ENCODE results near the gene FUT7.

FUT7 gene

DNA sequence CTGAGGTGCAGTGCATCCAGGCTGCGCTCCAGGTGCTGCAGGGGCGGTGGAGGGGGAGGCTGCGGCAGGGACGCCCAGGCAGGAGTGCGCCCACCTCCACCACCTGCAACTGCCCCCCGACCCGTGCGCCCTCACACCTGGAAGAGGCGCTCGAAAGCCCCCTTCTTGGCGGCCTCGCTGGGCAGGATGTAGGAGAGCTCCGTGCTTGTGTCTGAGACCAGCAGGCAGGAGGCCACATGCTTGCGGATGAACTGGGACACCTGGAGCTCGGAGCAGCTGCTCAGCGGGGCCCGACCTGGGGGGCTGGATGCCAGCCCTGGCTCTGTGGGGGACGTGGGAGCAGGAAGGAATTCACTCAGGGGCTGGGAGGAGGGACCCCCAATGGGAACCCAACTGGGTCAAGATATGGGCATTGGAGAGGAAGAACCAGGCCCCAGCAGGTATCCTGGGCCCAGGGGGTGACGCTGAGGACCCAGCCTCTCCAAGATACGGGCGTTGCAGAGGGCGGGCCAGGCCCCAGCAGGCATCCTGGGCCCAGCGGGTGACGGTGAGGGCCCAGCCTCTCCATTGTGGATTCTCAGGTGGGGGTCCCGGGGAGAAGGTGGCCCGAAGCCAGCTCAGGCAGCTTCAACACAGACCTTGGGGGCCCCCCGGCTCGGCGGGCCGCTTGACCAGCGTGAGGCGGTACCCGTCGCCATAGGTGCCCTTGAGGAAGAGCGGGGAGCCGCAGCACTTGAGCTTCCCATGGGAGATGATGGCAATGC, 16.9 kb downstream of the FUT7 start:
- H3K4me3 ChIP-seq (ENCODE audit: low read depth, low read length), result no peak overlapping the region
- TF ChIP-seq, protein P1, sequence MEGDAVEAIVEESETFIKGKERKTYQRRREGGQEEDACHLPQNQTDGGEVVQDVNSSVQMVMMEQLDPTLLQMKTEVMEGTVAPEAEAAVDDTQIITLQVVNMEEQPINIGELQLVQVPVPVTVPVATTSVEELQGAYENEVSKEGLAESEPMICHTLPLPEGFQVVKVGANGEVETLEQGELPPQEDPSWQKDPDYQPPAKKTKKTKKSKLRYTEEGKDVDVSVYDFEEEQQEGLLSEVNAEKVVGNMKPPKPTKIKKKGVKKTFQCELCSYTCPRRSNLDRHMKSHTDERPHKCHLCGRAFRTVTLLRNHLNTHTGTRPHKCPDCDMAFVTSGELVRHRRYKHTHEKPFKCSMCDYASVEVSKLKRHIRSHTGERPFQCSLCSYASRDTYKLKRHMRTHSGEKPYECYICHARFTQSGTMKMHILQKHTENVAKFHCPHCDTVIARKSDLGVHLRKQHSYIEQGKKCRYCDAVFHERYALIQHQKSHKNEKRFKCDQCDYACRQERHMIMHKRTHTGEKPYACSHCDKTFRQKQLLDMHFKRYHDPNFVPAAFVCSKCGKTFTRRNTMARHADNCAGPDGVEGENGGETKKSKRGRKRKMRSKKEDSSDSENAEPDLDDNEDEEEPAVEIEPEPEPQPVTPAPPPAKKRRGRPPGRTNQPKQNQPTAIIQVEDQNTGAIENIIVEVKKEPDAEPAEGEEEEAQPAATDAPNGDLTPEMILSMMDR (IDR thresholded peaks at IDR 0.05; ENCODE audit: borderline replicate concordance, insufficient read depth, low read depth, low read length), result no peak

DNA sequence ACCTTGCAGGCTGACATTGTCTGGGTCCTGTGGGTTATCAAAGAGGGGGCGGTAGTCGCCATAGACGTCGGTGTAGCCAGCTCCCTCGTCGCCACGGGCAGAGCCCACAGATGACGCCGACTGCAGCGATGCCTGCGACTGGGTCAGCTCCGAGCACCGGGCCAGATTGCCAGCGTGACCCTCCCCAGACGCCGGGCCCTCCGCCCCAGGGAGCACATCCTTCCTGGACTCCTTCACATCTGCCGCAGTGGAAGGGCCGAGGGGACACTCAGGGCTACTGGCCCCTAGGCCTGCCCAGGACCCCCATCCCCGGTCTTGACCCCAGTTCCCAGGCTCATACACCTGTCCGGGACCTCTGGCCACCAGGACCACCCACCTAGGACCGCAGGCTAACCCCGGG, 17.7 kb downstream of the FUT7 start:
- H3K4me3 ChIP-seq (ENCODE audit: low read depth, low read length), result no peak overlapping the region
- TF ChIP-seq, protein P1 (IDR thresholded peaks at IDR 0.05; ENCODE audit: borderline replicate concordance, insufficient read depth, low read depth, low read length), result no peak

DNA sequence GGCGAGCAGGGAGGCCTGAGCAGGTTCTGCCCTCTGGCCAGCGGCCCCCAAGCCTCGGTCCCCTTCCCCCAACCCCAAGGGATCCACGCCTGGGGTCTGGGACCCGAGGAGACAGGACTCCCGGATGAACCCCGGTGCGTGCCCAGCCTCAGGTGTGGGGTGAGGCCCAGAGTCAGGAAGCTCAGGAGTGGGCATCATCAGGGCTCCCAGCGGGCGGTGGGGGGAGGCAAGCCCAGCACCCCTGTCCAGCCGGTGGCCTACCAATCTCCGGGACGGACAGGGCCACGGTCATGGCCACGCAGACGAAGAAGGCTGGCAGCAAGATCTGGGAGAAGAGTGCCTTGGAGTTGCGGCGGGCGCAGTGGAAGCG, 18.3 kb downstream of the FUT7 start:
- TF ChIP-seq, protein P1 (IDR thresholded peaks at IDR 0.05; ENCODE audit: borderline replicate concordance, insufficient read depth, low read depth, low read length), result no peak
- no peak overlapping the region for H3K4me3 ChIP-seq (ENCODE audit: low read depth, low read length)

DNA sequence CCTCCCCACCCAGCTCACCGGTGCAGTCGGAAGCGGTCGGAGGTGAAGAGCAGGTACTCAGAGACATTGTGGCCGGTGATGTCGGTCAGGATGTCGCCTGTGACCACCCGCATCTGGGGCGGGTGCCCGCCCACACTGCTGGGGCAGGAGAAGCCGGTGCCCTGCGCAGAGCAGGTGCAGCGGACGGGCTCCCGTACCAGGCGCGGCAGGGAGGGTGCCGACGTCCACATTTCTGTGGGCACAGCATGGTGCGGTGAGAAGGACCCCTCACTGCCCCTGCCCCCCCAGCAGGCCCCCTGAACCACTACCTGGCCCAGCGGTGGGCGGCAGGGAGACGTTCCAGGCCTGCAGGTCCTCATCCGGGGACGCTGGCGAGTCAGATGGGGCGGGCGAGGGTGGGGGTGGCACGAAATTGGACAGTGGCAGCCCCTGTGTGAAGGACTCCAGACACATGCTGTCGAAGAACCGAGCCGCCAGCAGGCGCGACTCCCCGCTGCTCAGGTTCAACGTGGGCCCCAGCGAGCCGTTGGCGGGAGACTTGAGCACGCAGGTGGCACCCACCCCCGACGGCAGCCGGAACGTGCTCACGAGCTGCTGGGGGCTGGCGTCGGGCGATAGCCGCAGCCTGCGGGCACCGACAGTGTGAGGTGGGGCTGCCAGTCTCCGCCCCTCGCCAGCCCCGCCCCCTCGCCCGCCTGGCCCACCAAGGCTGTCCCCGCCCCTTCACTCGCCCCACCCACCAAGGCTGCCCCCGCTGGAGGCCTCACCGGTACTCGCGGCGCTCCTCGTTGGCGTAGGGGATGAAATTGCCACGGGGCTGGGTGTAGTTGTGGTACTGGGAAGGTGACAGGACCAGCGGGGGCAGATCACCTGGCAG, 19.0 kb downstream of the FUT7 start:
- TF ChIP-seq, protein P1 (IDR thresholded peaks at IDR 0.05; ENCODE audit: borderline replicate concordance, insufficient read depth, low read depth, low read length), result no peak
- no peak overlapping the region for H3K4me3 ChIP-seq (ENCODE audit: low read depth, low read length)

DNA sequence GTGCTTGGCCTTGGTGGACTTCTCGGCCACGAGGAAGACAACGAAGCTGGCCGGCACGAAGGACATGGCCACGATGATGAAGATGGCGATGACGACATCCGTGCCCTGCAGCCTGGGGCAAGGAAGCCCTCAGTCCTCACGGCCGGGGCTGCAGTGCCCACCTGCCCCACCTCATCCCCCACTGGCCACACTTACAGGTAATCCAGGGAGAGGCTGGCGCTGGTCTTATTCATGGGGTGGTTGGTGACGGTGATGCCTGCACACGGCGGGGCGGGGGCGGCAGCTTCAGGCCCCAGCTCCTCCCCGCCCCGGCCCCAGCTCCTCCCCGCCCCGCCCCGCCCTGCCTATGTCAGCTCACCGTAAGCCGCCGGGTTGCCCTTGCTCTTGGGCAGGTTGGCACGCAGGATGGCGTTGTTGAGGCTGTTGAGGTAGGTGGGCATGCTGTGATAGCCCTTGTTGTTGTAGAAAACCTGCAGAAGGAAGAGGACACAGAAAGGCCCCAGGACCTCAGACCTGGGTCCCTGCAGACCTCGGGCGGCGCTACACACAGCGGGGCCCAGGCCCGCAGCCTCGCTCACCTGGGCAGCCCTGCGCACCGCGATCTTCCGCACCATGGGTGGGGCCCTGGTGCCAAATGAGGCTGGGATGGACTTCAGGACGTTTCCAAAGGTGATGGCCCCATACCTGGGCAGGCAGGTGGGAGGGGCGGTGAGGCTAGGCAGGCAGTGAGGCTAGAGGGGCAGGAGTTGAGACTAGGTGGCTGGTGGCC, 19.8 kb downstream of the FUT7 start:
- TF ChIP-seq, protein P1 (IDR thresholded peaks at IDR 0.05; ENCODE audit: borderline replicate concordance, insufficient read depth, low read depth, low read length), result no peak
- H3K4me3 ChIP-seq (ENCODE audit: low read depth, low read length), result no peak overlapping the region

DNA sequence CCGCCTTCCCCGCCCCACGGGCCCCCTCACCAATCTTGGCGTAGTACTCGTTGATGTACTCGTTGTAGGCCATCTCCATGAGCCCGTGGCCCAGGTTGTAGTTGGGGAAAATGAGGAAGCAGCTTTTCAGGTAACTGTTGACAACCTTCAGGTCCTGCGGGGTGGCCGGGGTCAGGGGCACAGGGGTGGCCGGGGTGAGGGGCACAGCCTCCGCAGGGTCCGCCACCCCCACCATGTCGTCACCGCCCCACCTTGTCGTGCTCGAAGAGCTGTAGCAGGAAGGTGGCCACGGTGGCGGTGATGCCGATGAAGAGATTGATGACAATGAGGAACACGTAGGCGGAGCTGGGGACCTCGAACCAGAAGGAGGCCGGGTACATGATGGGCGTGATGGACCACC, 20.7 kb downstream of the FUT7 start:
- no peak overlapping the region for H3K4me3 ChIP-seq (ENCODE audit: low read depth, low read length)
- TF ChIP-seq, protein P1 (IDR thresholded peaks at IDR 0.05; ENCODE audit: borderline replicate concordance, insufficient read depth, low read depth, low read length), result no peak
